NK-92 treated with Interleukin-12 subunit alpha and Interleukin-12 subunit beta, amount 100 ng/mL, for 24 hours (cell line): ENCODE results near the gene VWA1.
"Not testable (repeated sequence)": the region's sequence is repeated elsewhere in the genome, so short reads cannot be mapped to it uniquely, and the experiment has no call there.

Source experiments
- DNase-seq: peaks from one replicate; lab custom pipeline; 2025; lab: John Stamatoyannopoulos, UW

The VWA1 gene

GRCh38 chr1:1435106-1435903 is at the start of gene VWA1:
Gene VWA1, plus strand, starts transcription at chr1:1435690. Its CDS starts 59 bp downstream, at chr1:1435749.
- DNase-seq = no peak

- no peak for DNase-seq
Observed at GRCh38 chr1:1385931-1386330, 49.6 kb upstream of the VWA1 start.

- no peak for DNase-seq
Observed at GRCh38 chr1:1387098-1388077, 48.1 kb upstream of the VWA1 start.

GRCh38 chr1:1388078-1388472 is 47.4 kb upstream of the VWA1 start:
- no peak for DNase-seq

- DNase-seq = no peak
Observed at GRCh38 chr1:1390675-1391074, 44.8 kb upstream of the VWA1 start.

GRCh38 chr1:1391225-1391624 is 44.3 kb upstream of the VWA1 start:
- DNase-seq = no peak

GRCh38 chr1:1393014-1393413 is 42.5 kb upstream of the VWA1 start:
- no peak for DNase-seq

GRCh38 chr1:1393428-1393827 is 42.1 kb upstream of the VWA1 start:
- DNase-seq = no peak

GRCh38 chr1:1394116-1394515 is 41.4 kb upstream of the VWA1 start:
- DNase-seq = no peak

GRCh38 chr1:1395166-1395565 is 40.3 kb upstream of the VWA1 start:
- DNase-seq = no peak

- no peak for DNase-seq
Observed at GRCh38 chr1:1397839-1398523, 37.5 kb upstream of the VWA1 start.

- DNase-seq = no peak
Observed at GRCh38 chr1:1398677-1399186, 36.8 kb upstream of the VWA1 start.

GRCh38 chr1:1399187-1399871 is 36.2 kb upstream of the VWA1 start, which contains the start of gene CCNL2:
Gene CCNL2, minus strand, starts transcription at chr1:1399335. Its CDS starts 29 bp downstream, at chr1:1399306.
- peak; percentile 98 for DNase-seq

- no peak for DNase-seq
Observed at GRCh38 chr1:1399872-1400575, 35.5 kb upstream of the VWA1 start.

GRCh38 chr1:1400576-1401456 is 34.7 kb upstream of the VWA1 start:
- no peak for DNase-seq

- DNase-seq = no peak
Observed at GRCh38 chr1:1401457-1402010, 34.0 kb upstream of the VWA1 start.

- DNase-seq = no peak
Observed at GRCh38 chr1:1402072-1402900, 33.2 kb upstream of the VWA1 start.

GRCh38 chr1:1402901-1403392 is 32.5 kb upstream of the VWA1 start:
- DNase-seq = not testable (repeated sequence)
